Osteoblast (primary cell): ENCODE results near the gene GPALPP1. TPM values are rescaled to one million over a fixed set of nuclear protein-coding genes. Genes with fewer than 3 reads are reported as not detected.
"Not testable (repeated sequence)": the region's sequence is repeated elsewhere in the genome, so short reads cannot be mapped to it uniquely, and the experiment has no call there.

Experiments
- DNase-seq: peaks from one replicate; pipeline ENCODE4 v3.0.0; 2011; ENCODE audit warnings: low spot score, mixed read lengths; ENCODE audit not compliant: insufficient read length; ENCODE audit errors: missing footprints
- H2AFZ ChIP-seq: 2 replicates; pipeline ENCODE4 v1.6.0; 2011; ENCODE audit warnings: mild to moderate bottlenecking, low read length
- H3K27ac ChIP-seq: 2 replicates; pipeline ENCODE4 v1.5.1; 2011; ENCODE audit warnings: mild to moderate bottlenecking, low read depth, low read length, moderate library complexity
- H3K27me3 ChIP-seq: 2 replicates; pipeline ENCODE4 v1.6.0; 2012; ENCODE audit warnings: mild to moderate bottlenecking, control low read depth, inconsistent platforms, low read length, moderate library complexity; ENCODE audit not compliant: insufficient read depth
- H3K36me3 ChIP-seq: 2 replicates; pipeline ENCODE4 v1.5.1; 2011; ENCODE audit warnings: mild to moderate bottlenecking, low read length, control low read depth, moderate library complexity; ENCODE audit not compliant: insufficient read depth
- H3K4me1 ChIP-seq: 2 replicates; pipeline ENCODE4 v1.5.1; 2011; ENCODE audit warnings: mild to moderate bottlenecking, low read length, control low read depth, moderate library complexity; ENCODE audit not compliant: insufficient read depth
- H3K4me2 ChIP-seq: 2 replicates; pipeline ENCODE4 v1.6.0; 2011; ENCODE audit warnings: mild to moderate bottlenecking, low read length; ENCODE audit not compliant: insufficient read depth
- H3K4me3 ChIP-seq: fragments of 200-600 bp; sonication (generic); 3 replicates; pipeline ENCODE4 v1.5.1; 2012; ENCODE audit warnings: mild to moderate bottlenecking, low read length, inconsistent platforms; ENCODE audit not compliant: insufficient read depth
- H3K79me2 ChIP-seq: 2 replicates; pipeline ENCODE4 v1.6.0; 2012; ENCODE audit warnings: mild to moderate bottlenecking, low read length, control low read depth, inconsistent platforms; ENCODE audit not compliant: insufficient read depth
- H3K9me3 ChIP-seq: 2 replicates; pipeline ENCODE4 v1.5.1; 2011; ENCODE audit warnings: low read depth, low read length, control low read depth
- H4K20me1 ChIP-seq: 2 replicates; pipeline ENCODE4 v1.6.0; 2012; ENCODE audit warnings: mild to moderate bottlenecking, low read length, control low read depth; ENCODE audit not compliant: insufficient read depth
- CTCF ChIP-seq: IDR thresholded peaks from 2 replicates; pipeline ENCODE4 v1.5.1; 2011; ENCODE audit warnings: mild to moderate bottlenecking, low read depth, low read length, moderate library complexity; ENCODE audit errors: extremely low read depth
- total RNA-seq: library from RNA; depleted of rRNA; stranded (reverse); fragments of >200 nt; gene quantifications from 2 replicates; pipeline ENCODE4 v1.2.3, GENCODE V29; 2012

GPALPP1 gene
- total RNA-seq, 1 donor, result 25.0 TPM

GRCh38 chr13:45060062-45060461 is 70.7 kb downstream of the GPALPP1 start:
- Histone ChIP-seq H2AFZ (no peak overlapping the region), H3K36me3 (no peaks in the 10 kb centered on the region), H3K27me3 (peaks cover 2% of the 10 kb centered on the region), H3K27ac (no peak overlapping the region), H3K9me3 (no peaks in the 10 kb centered on the region), H3K4me2 (no peak overlapping the region), H3K4me1 (peaks cover 17% of the 10 kb centered on the region), H3K79me2 (no peaks in the 10 kb centered on the region), H3K4me3 (no peak overlapping the region), H4K20me1 (no peaks in the 10 kb centered on the region)
- no peak for TF ChIP-seq CTCF
- DNase-seq, result no peak

GRCh38 chr13:45063261-45063860 is 74.0 kb downstream of the GPALPP1 start:
- Histone ChIP-seq H3K36me3 (no peaks in the 10 kb centered on the region), H3K27ac (no peak overlapping the region), H2AFZ (no peak overlapping the region), H3K9me3 (no peaks in the 10 kb centered on the region), H3K79me2 (no peaks in the 10 kb centered on the region), H3K27me3 (peaks cover 2% of the 10 kb centered on the region), H3K4me2 (no peak overlapping the region), H4K20me1 (no peaks in the 10 kb centered on the region), H3K4me3 (no peak overlapping the region), H3K4me1 (no peaks in the 10 kb centered on the region)
- TF ChIP-seq CTCF, result no peak
- DNase-seq, result no peak

GRCh38 chr13:45063889-45064288 is 74.6 kb downstream of the GPALPP1 start:
- H3K27ac ChIP-seq, H2AFZ ChIP-seq, DNase-seq, H4K20me1 ChIP-seq, H3K4me2 ChIP-seq, H3K4me3 ChIP-seq, H3K9me3 ChIP-seq, H3K27me3 ChIP-seq, H3K4me1 ChIP-seq, H3K36me3 ChIP-seq, H3K79me2 ChIP-seq: not testable (repeated sequence)

- H3K36me3 ChIP-seq, result no peaks in the 10 kb centered on the region
- H3K27ac ChIP-seq, result no peak overlapping the region
- H3K4me3 ChIP-seq, result no peak overlapping the region
- peaks cover 7% of the 10 kb centered on the region for H3K27me3 ChIP-seq
- no peaks in the 10 kb centered on the region for H3K9me3 ChIP-seq
- H2AFZ ChIP-seq, result no peak overlapping the region
- H3K4me2 ChIP-seq, result no peak overlapping the region
- no peaks in the 10 kb centered on the region for H3K4me1 ChIP-seq
- TF ChIP-seq CTCF, result no peak
- no peak for DNase-seq
- no peaks in the 10 kb centered on the region for H3K79me2 ChIP-seq
- no peaks in the 10 kb centered on the region for H4K20me1 ChIP-seq
Measured at GRCh38 chr13:45064889-45065288, 75.6 kb downstream of the GPALPP1 start.
